Measurements from ENCODE around the gene PDK1. TPM values are rescaled to one million over a fixed set of nuclear protein-coding genes. Genes with fewer than 3 reads are reported as not detected.

Gene PDK1
- total RNA-seq (10 to 100 TPM; 27.2 to 69.0 (median 53.2) TPM), polyA plus RNA-seq (10 to 100 TPM in 1 of 2 donors, 1 to 10 TPM in 1; 6.7 to 15.3 TPM)
- long read RNA-seq, donor 1, full-length matches to known transcripts: 13 of 30 reads
- long read RNA-seq, donor 1, partial matches to known transcripts: 9 of 30 reads
- long read RNA-seq, donor 1, other reads (novel, unspliced or antisense): 8 of 30 reads
- long read RNA-seq, donor 2, full-length matches to known transcripts: 32 of 54 reads
- long read RNA-seq, donor 2, partial matches to known transcripts: 2 of 54 reads
- long read RNA-seq, donor 2, other reads (novel, unspliced or antisense): 20 of 54 reads
- long read RNA-seq, donor 3, full-length matches to known transcripts: 4 of 8 reads
- long read RNA-seq, donor 3, partial matches to known transcripts: 0 of 8 reads
- long read RNA-seq, donor 3, other reads (novel, unspliced or antisense): 4 of 8 reads

DNA sequence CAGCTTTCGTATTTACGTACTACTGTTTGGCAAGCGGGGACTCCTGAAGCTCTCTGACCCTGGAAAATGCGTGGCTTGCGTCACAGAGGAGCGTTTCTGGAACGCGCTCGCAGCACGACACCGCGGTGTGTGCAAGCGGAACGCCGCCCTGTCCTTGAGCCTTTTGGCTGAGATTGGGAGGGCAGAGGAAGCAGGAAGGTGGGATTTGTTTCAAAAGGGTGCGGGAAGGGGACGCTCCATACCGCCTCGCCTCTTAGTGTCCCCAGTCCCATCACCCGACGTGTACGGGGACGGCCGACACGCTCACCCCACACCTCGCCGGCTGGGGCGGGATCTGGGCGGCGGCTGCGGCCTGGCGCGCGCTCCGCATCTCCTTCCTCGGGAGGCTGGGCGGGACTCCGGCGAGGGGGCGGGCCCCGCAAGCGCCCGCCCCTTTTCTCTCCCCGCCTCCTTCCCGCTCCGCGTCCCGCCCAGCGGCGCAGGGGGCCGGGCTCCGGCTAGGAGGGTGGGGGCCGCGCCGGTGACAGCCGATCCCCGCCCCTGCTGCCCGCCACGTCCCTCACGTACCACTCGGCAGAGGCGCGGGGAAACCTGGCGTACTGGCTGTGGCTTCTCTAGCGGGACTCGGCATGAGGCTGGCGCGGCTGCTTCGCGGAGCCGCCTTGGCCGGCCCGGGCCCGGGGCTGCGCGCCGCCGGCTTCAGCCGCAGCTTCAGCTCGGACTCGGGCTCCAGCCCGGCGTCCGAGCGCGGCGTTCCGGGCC, at the start of gene PDK1:
Gene PDK1 (plus strand): TSS at position 569 of the 762 bp plus-strand sequence. CDS start 61 bp downstream, at position 630.
- peaks cover 0 to 12% (median 0%) of the 10 kb centered on the region in 9 donors for H3K36me3 ChIP-seq
- peak; percentile 90 to 97 (median 96) for ATAC-seq
- no peaks in the 10 kb centered on the region for H3K27me3 ChIP-seq
- no peaks in the 10 kb centered on the region for H3K9me3 ChIP-seq
- intact Hi-C loops (cut with DNase I): no loop called here
- TF ChIP-seq POLR2A (IDR thresholded peaks at IDR 0.05): peak in 1 of 2 donors; percentile 79
- TF ChIP-seq, protein P1, sequence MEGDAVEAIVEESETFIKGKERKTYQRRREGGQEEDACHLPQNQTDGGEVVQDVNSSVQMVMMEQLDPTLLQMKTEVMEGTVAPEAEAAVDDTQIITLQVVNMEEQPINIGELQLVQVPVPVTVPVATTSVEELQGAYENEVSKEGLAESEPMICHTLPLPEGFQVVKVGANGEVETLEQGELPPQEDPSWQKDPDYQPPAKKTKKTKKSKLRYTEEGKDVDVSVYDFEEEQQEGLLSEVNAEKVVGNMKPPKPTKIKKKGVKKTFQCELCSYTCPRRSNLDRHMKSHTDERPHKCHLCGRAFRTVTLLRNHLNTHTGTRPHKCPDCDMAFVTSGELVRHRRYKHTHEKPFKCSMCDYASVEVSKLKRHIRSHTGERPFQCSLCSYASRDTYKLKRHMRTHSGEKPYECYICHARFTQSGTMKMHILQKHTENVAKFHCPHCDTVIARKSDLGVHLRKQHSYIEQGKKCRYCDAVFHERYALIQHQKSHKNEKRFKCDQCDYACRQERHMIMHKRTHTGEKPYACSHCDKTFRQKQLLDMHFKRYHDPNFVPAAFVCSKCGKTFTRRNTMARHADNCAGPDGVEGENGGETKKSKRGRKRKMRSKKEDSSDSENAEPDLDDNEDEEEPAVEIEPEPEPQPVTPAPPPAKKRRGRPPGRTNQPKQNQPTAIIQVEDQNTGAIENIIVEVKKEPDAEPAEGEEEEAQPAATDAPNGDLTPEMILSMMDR (IDR thresholded peaks at IDR 0.05): no peak
- peak within 1 kb of the TSS; percentile 57 to 96 (median 81) for H3K4me3 ChIP-seq
- H3K4me1 ChIP-seq: peaks cover 0 to 23% (median 9%) of the 10 kb centered on the region in 12 donors
- H3K27ac ChIP-seq: peak within 1 kb of the TSS; percentile 22 to 97 (median 95)
- 0% methylated on average over 27 to 88 of the region's 88 CpGs for WGBS, 4 donors
- DNase-seq: peak; percentile 90 to 96 (median 92)

DNA sequence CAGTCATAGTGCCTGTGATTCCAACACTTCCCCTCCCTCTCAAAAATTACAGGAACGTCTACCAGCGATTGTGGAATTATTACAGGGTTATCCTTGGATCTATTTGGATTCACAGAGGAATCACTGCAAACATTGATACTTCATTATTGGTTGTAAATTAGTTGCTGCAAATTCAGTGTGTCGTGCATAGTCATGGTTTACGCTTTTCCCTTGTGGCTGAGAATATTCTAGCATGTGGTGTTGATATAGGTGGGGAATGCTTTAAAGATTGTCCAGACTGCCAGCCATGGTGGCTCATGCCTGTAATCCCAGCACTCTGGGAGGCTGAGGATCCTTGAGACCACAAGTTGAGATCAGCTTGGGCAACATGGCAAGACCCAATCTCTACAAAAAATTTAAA, 48.7 kb upstream of the PDK1 start:
- no peak overlapping the region for H3K27ac ChIP-seq
- no peak for DNase-seq
- 79 to 99% (median 96%) methylated on average over 4 of the region's 4 CpGs for WGBS, 4 donors
- H3K27me3 ChIP-seq: no peaks in the 10 kb centered on the region
- no peaks in the 10 kb centered on the region for H3K4me1 ChIP-seq
- peaks cover 0 to 17% (median 10%) of the 10 kb centered on the region in 12 donors for H3K9me3 ChIP-seq
- intact Hi-C loops (cut with DNase I): no loop called here
- peaks cover 0 to 61% (median 21%) of the 10 kb centered on the region in 9 donors for H3K36me3 ChIP-seq
- no peak for ATAC-seq
- no peak overlapping the region for H3K4me3 ChIP-seq
- TF ChIP-seq, protein P1 (IDR thresholded peaks at IDR 0.05): no peak
- TF ChIP-seq POLR2A (IDR thresholded peaks at IDR 0.05): no peak

DNA sequence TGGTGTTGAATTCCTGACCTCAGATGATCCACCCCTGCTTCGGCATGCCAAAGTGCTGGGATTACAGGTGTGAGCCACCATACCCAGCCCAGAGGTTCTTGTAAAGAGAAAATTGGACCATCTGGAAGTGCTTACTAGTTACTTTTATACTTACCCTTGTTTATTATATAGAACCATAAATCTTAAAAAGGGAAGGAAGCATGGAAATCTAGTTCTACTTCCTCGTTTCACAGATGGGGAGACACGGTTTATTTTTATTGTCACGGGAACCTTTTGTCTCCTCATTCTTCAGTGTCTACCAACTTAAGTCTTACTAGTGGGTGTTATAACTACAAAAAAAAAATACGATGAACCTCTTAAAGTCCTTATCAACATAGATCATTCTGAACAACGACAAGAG, 45.8 kb upstream of the PDK1 start:
- Histone ChIP-seq H3K36me3 (peaks cover 0 to 32% (median 0%) of the 10 kb centered on the region in 9 donors), H3K4me1 (no peaks in the 10 kb centered on the region), H3K27me3 (no peaks in the 10 kb centered on the region), H3K27ac (no peak overlapping the region), H3K9me3 (peaks cover 0 to 33% (median 20%) of the 10 kb centered on the region in 12 donors), H3K4me3 (no peak overlapping the region)
- intact Hi-C loops (cut with DNase I): no loop called here
- WGBS, 4 donors: 83 to 88% (median 85%) methylated on average over 6 of the region's 6 CpGs
- no peak for DNase-seq
- TF ChIP-seq, protein P1 (IDR thresholded peaks at IDR 0.05): no peak
- no peak for TF ChIP-seq POLR2A (IDR thresholded peaks at IDR 0.05)
- no peak for ATAC-seq

DNA sequence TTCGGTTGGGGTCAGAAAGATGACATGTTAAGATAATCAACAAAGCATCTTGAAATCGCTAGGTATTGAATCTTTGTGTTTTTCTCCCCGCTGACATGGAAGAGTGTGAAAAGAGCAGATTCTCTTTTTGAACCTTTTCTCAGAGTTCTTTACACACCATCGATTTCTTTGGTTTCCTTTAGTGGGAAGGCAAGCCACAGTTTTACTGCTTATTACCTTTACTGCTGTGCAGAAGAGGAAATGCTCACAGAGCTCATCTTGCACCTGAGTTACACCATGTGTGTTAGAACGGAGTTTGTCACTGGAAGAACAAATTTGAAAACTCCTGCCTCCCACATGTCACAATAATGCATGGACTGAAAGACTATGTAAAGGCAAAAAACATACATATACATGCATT, 45.3 kb upstream of the PDK1 start:
- intact Hi-C loops (cut with DNase I): no loop called here
- Histone ChIP-seq H3K36me3 (peaks cover 0 to 27% (median 0%) of the 10 kb centered on the region in 9 donors), H3K4me1 (no peaks in the 10 kb centered on the region), H3K4me3 (no peak overlapping the region), H3K27ac (no peak overlapping the region), H3K9me3 (peaks cover 0 to 36% (median 20%) of the 10 kb centered on the region in 12 donors), H3K27me3 (no peaks in the 10 kb centered on the region)
- DNase-seq: no peak
- TF ChIP-seq, protein P1 (IDR thresholded peaks at IDR 0.05): no peak
- no peak for TF ChIP-seq POLR2A (IDR thresholded peaks at IDR 0.05)
- ATAC-seq: no peak
- WGBS, 4 donors: 85 to 96% (median 93%) methylated on average over 5 of the region's 5 CpGs

All from heart left ventricle (tissue), 16 donors.